GM23338 (cell line): Measurements from ENCODE around the gene NRL. TPM values are rescaled to one million over a fixed set of nuclear protein-coding genes. Genes with fewer than 3 reads are reported as not detected.

ENCODE experiments used
- ATAC-seq: fragments of 200-7000 bp; cut with Tn5 transposase; 3 replicates; pipeline ENCODE4 v1.9.1; 2020
- DNase-seq: peaks from one replicate; pipeline ENCODE4 v3.0.0-alpha.2; 2015; ENCODE audit warnings: low spot score
- H2AFZ ChIP-seq: fragments of 200-600 bp; sonication (generic); 2 replicates; pipeline ENCODE4 v1.8.0; 2016; ENCODE audit warnings: antibody characterized with exemption, mild to moderate bottlenecking, moderate library complexity
- H3F3A ChIP-seq: fragments of 200-600 bp; sonication (generic); replicated peaks from 2 replicates; pipeline ENCODE4 v1.8.0; 2017; ENCODE audit warnings: antibody characterized with exemption, mixed run types, low read depth
- H3K27ac ChIP-seq: fragments of 200-600 bp; sonication (generic); 2 replicates; pipeline ENCODE4 v1.6.1; 2016; ENCODE audit warnings: low read depth
- H3K27me3 ChIP-seq: fragments of 200-600 bp; sonication (generic); 2 replicates; pipeline ENCODE4 v1.8.0; 2016; ENCODE audit warnings: mild to moderate bottlenecking, mixed run types, moderate library complexity; ENCODE audit not compliant: insufficient read depth
- H3K36me3 ChIP-seq: fragments of 200-600 bp; sonication (generic); 2 replicates; pipeline ENCODE4 v1.8.0; 2016; ENCODE audit warnings: mild to moderate bottlenecking; ENCODE audit not compliant: insufficient read depth
- H3K4me1 ChIP-seq: fragments of 200-600 bp; sonication (generic); 2 replicates; pipeline ENCODE4 v1.8.0; 2016; ENCODE audit warnings: mild to moderate bottlenecking, moderate library complexity; ENCODE audit not compliant: insufficient read depth
- H3K4me2 ChIP-seq: fragments of 200-600 bp; sonication (generic); 2 replicates; pipeline ENCODE4 v1.7.1; 2017; ENCODE audit warnings: mixed run types
- H3K4me3 ChIP-seq: fragments of 200-600 bp; sonication (generic); 2 replicates; pipeline ENCODE4 v1.6.1; 2016; ENCODE audit warnings: mixed run types
- H3K79me2 ChIP-seq: fragments of 200-600 bp; sonication (generic); replicated peaks from 2 replicates; pipeline ENCODE4 v1.8.0; 2017; ENCODE audit warnings: mild to moderate bottlenecking; ENCODE audit not compliant: insufficient read depth
- H3K9me2 ChIP-seq: fragments of 200-600 bp; sonication (generic); 2 replicates; pipeline ENCODE4 v1.8.0; 2017; ENCODE audit not compliant: insufficient read depth
- H4K20me1 ChIP-seq: fragments of 200-600 bp; sonication (generic); replicated peaks from 2 replicates; pipeline ENCODE4 v1.8.0; 2017; ENCODE audit warnings: mild to moderate bottlenecking; ENCODE audit not compliant: insufficient read depth
- H3K27ac Mint-ChIP-seq: 2 replicates; pipeline ENCODE4 v1.8.0; 2020; ENCODE audit warnings: inconsistent platforms, mild to moderate bottlenecking, moderate library complexity, mixed read lengths
- H3K27me3 Mint-ChIP-seq: 3 replicates; pipeline ENCODE4 v1.8.0; 2022; ENCODE audit warnings: low read depth, mild to moderate bottlenecking, moderate library complexity, mixed read lengths, inconsistent platforms; ENCODE audit not compliant: insufficient read depth, poor library complexity
- H3K36me3 Mint-ChIP-seq: 3 replicates; pipeline ENCODE4 v1.8.0; 2021; ENCODE audit warnings: low read depth, mild to moderate bottlenecking, inconsistent platforms, moderate library complexity, mixed read lengths
- H3K4me1 Mint-ChIP-seq: 3 replicates; pipeline ENCODE4 v1.8.0; 2020; ENCODE audit warnings: mild to moderate bottlenecking, inconsistent platforms, mixed read lengths
- H3K4me3 Mint-ChIP-seq: 3 replicates; pipeline ENCODE4 v1.8.0; 2021; ENCODE audit warnings: moderate library complexity, mild to moderate bottlenecking, inconsistent platforms, mixed read lengths
- H3K9me3 Mint-ChIP-seq: 3 replicates; pipeline ENCODE4 v1.8.0; 2020; ENCODE audit warnings: moderate library complexity, mild to moderate bottlenecking, inconsistent platforms, mixed read lengths
- EZH2 ChIP-seq: fragments of 200-600 bp; sonication (generic); IDR thresholded peaks from one replicate; pipeline ENCODE4 v1.8.0; 2017; ENCODE audit warnings: antibody characterized with exemption, mild to moderate bottlenecking, low read depth; ENCODE audit not compliant: unreplicated experiment
- EZH2phosphoT487 ChIP-seq: fragments of 200-600 bp; sonication (generic); IDR thresholded peaks from one replicate; pipeline ENCODE4 v1.8.1; 2018; ENCODE audit warnings: antibody characterized with exemption; ENCODE audit not compliant: unreplicated experiment
- JUNB ChIP-seq: IDR thresholded peaks from one replicate; pipeline ENCODE4 v1.6.1; 2016; ENCODE audit warnings: antibody characterized with exemption; ENCODE audit not compliant: unreplicated experiment
- NANOG ChIP-seq: IDR thresholded peaks from 2 replicates; pipeline ENCODE4 v1.6.1; 2016; ENCODE audit warnings: antibody characterized with exemption, borderline replicate concordance
- POLR2AphosphoS5 ChIP-seq: IDR thresholded peaks from 2 replicates; pipeline ENCODE4 v1.6.1; 2016; ENCODE audit warnings: antibody characterized with exemption, low read depth
- STAT1 ChIP-seq: IDR thresholded peaks from one replicate; pipeline ENCODE4 v1.6.1; 2016; ENCODE audit warnings: antibody characterized with exemption; ENCODE audit not compliant: unreplicated experiment
- ZNF331 ChIP-seq: fragments of 250-450 bp; sonication (Bioruptor Pico); IDR thresholded peaks from 2 replicates; pipeline ENCODE4 v1.5.0; 2020; ENCODE audit warnings: low read depth, mild to moderate bottlenecking, moderate library complexity
- ZNF462 ChIP-seq: fragments of 250-450 bp; sonication (Bioruptor Pico); IDR thresholded peaks from 2 replicates; pipeline ENCODE4 v1.5.0; 2020; ENCODE audit warnings: mild to moderate bottlenecking, moderate library complexity
- polyA plus RNA-seq: library from polyadenylated mRNA; unstranded; fragments of >200 nt; fragmentation: Nextera tagmentation; extraction: Ambion mirVana; gene quantifications from 2 replicates; pipeline ENCODE4 v1.2.1, GENCODE V29; 2016
- total RNA-seq: library from RNA; depleted of rRNA; stranded (reverse); fragments of >200 nt; shearing (Covaris generic); gene quantifications from 2 replicates; pipeline ENCODE4 v1.2.3, GENCODE V29; 2014
- TF ChIP-seq, protein P1 (sequence below), 2 experiments: fragments of 200-600 bp in 1 of 2; sonication (generic) in 1 of 2; conservative IDR thresholded peaks; 2 replicates each; pipeline versions ENCODE4 v1.5.1 to v1.6.1; 2016 to 2017; ENCODE audit warnings: antibody characterized with exemption in 2 of 2, low read depth in 2 of 2, mild to moderate bottlenecking in 2 of 2, moderate library complexity in 1 of 2

NRL gene
- total and polyA plus RNA-seq, 2 experiments from 2014 or later: 1.8 to 2.2 TPM

DNA sequence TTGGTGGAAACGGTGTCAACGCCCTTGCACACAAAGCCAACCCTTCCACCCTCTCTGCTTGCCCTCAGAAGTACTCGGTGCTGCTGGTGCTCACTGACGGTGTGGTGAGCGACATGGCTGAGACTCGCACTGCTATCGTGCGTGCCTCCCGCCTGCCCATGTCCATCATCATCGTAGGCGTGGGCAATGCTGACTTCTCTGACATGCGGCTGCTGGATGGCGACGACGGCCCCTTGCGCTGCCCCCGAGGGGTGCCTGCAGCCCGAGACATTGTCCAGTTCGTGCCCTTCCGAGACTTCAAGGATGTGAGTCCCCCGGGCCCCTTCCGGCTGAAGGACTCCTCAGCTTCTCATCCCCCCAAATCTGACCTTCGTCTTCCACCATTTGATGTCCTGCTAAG lies 37.7 kb downstream of the NRL start:
- Histone ChIP-seq H3K4me3 (no peak overlapping the region), H3K36me3 (no peaks in the 10 kb centered on the region), H3K79me2 (no peaks in the 10 kb centered on the region), H3K9me2 (no peaks in the 10 kb centered on the region), H3K27me3 (no peaks in the 10 kb centered on the region), H3K4me1 (peaks cover 18% of the 10 kb centered on the region), H4K20me1 (no peaks in the 10 kb centered on the region), H3K27ac (no peak overlapping the region), H3F3A (peaks cover 15% of the 10 kb centered on the region; the same call in 1 of the 2 replicates), H2AFZ (no peak overlapping the region), H3K4me2 (no peak overlapping the region)
- Mint-ChIP-seq H3K27me3 (peaks cover 28% of the 10 kb centered on the region), H3K4me1 (peaks cover 41% of the 10 kb centered on the region), H3K9me3 (no peaks in the 10 kb centered on the region), H3K36me3 (no peaks in the 10 kb centered on the region; the same call in 2 of the 3 replicates), H3K27ac (no peak overlapping the region; the same call in 1 of the 2 replicates), H3K4me3 (no peak overlapping the region)
- TF ChIP-seq EZH2phosphoT487: no peak
- TF ChIP-seq NANOG: no peak
- TF ChIP-seq JUNB: no peak
- TF ChIP-seq POLR2AphosphoS5: no peak
- TF ChIP-seq, protein P1, sequence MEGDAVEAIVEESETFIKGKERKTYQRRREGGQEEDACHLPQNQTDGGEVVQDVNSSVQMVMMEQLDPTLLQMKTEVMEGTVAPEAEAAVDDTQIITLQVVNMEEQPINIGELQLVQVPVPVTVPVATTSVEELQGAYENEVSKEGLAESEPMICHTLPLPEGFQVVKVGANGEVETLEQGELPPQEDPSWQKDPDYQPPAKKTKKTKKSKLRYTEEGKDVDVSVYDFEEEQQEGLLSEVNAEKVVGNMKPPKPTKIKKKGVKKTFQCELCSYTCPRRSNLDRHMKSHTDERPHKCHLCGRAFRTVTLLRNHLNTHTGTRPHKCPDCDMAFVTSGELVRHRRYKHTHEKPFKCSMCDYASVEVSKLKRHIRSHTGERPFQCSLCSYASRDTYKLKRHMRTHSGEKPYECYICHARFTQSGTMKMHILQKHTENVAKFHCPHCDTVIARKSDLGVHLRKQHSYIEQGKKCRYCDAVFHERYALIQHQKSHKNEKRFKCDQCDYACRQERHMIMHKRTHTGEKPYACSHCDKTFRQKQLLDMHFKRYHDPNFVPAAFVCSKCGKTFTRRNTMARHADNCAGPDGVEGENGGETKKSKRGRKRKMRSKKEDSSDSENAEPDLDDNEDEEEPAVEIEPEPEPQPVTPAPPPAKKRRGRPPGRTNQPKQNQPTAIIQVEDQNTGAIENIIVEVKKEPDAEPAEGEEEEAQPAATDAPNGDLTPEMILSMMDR (conservative IDR thresholded peaks at IDR 0.05; ENCODE audit: low read depth in 2 of 2): no peak
- DNase-seq: no peak
- ATAC-seq: no peak

DNA sequence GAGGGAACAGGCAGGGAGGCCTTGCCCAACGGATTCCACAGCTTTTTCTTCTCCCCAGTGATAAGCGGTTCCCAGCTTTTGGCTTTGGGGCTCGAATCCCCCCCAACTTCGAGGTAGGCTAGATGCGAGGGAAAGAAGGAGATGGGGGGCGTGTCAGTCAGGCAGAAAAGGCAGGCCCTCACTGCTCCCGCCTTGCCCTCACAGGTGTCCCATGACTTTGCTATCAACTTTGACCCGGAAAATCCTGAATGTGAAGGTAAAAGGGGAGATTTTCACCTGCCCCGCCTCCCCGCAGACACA lies 38.5 kb downstream of the NRL start:
- H3K27ac Mint-ChIP-seq: no peak overlapping the region
- H3K27me3 Mint-ChIP-seq: peaks cover 24% of the 10 kb centered on the region

More for the DNA sequence above, 38.5 kb downstream of the NRL start:
- H3K36me3 ChIP-seq: no peaks in the 10 kb centered on the region
- TF ChIP-seq NANOG (no peak), ZNF331 (no peak), EZH2 (no peak), STAT1 (no peak), JUNB (no peak), EZH2phosphoT487 (no peak), ZNF462 (no peak)
- TF ChIP-seq, protein P1 (conservative IDR thresholded peaks at IDR 0.05; ENCODE audit: low read depth in 2 of 2): no peak
- no peak for ATAC-seq
- H4K20me1 ChIP-seq: no peaks in the 10 kb centered on the region
- no peak overlapping the region for H3K4me2 ChIP-seq
- H3K79me2 ChIP-seq: no peaks in the 10 kb centered on the region
- no peak overlapping the region for H3K27ac ChIP-seq
- H3K27me3 ChIP-seq: no peaks in the 10 kb centered on the region
- H2AFZ ChIP-seq: no peak overlapping the region
- peaks cover 15% of the 10 kb centered on the region; the same call in 1 of the 2 replicates for H3F3A ChIP-seq
- Mint-ChIP-seq H3K9me3 (no peaks in the 10 kb centered on the region), H3K4me3 (no peak overlapping the region), H3K4me1 (peaks cover 38% of the 10 kb centered on the region), H3K36me3 (no peaks in the 10 kb centered on the region; the same call in 2 of the 3 replicates)
- H3K4me1 ChIP-seq: peaks cover 17% of the 10 kb centered on the region
- DNase-seq: no peak
- H3K4me3 ChIP-seq: no peak overlapping the region
- no peaks in the 10 kb centered on the region for H3K9me2 ChIP-seq
